ENCODE measurements around the gene CELA3A.
"Not testable (repeated sequence)": the region's sequence is repeated elsewhere in the genome, so short reads cannot be mapped to it uniquely, and the experiment has no call there.

Gene CELA3A

DNA sequence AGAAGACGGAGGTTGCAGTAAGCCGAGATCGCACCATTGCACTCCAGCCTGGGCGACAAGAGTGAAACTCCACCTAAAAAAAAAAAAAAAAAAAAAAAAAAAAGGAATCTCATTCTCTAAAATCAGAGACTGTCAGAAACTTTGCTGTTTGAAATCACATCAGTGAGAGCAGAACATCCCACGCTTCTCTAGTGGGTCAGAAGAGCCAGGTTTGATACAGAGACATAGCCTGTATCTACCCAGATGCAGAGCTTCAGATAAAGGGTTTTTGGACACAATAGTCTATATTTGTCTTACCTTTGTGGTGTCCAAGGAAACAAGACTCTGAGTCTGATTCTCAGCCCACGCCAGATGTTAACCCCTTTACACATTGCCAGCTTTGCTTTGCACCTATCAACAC lies 19.6 kb downstream of the CELA3A start:
- no peak for DNase-seq

DNA sequence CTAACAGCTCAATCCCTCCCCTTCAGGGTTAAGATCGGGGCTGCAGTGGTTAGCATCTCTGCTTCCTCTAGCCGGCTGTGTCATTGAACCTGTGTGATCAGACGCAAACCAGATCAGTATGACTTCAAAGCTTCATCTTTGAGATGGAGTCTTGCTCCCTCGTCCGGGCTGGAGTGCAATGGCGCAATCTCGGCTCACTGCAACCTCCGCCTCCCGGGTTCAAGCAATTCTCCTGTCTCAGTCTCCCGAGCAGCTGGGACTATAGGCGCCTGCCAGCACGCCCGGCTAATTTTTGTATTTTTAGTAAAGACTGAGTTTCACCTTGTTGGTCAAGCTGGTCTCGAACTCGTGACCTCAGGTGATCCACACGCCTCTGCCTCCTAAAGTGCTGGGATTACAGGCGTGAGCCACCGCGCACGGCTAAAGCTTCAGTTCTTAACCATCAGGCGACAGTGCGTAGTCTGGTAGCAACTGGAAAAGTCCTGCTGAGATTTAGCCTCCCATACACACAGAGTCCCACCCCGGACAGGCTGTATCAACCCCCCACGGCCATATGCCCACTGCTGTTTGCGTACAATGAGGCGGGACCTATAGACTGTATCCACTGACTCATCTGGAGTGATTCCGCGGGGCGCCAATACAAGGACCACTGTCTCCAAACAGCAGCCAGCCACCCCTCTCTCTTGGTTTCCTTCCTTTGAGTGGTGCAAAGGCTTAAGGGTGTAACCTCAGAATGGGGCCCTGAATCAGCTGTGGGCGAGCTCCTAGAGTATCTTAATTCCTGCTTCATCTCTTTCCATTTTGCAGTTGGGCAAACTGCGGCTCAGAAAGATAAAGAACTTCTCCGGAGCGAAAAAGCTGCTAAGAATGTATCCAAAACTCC lies 23.3 kb downstream of the CELA3A start:
- DNase-seq, result peak; percentile 77

DNA sequence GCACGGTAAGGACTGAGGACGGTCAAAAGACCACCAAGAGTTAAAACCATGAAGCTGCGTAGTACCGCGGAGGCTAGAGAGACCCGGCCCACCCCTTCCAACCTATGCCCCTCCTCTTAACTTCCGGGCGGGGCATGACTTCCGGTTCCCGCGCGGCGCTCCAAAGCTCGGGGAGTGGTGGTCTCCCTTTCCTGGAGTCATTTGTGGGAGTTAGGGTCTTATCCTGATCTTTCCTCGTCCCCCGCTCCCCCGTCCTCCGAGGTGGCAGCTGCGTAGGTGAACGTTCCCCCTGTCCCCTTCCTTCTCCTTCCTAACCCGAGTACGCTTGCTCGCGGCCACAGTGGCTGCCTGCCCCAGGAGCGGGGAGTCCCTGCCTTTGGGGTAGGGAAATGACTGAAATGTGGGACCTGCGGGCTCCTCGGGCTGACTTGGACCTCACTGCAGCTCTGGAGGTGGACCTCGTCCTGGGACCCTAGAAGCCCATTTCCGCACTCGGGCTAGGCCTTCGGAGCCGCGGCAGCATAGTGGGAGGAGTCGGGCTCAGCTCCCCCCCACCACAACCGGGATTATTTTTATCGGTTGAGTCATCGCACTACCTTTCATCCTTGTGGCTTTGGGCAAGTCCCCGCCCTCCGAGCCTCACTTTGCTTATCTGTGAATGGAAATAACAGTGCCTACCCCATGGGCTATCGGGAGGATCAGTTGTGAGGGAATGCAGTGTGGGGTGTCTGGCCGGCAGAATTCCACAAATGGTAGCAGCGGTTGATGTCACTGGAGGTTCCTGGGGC lies 24.1 kb downstream of the CELA3A start:
- peak; percentile 91 for DNase-seq

DNA sequence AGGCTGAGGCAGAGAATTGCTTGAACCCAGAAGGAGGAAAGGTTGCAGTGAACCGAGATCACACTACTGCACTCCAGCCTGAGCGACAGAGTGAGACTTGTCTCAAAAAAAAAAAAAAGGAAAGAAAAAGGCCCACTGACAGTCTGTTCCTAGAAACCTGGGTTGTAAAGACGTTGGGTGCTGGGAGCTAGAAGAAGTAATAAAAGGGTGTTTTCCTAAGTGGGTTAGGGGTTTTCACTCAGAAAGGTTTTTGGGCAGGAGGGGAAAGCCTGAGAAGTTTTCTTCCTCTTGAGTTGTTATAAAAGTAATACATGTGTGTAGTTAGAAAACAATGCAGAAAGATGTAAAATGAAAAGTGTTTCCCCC lies 25.4 kb downstream of the CELA3A start:
- no peak for DNase-seq

DNA sequence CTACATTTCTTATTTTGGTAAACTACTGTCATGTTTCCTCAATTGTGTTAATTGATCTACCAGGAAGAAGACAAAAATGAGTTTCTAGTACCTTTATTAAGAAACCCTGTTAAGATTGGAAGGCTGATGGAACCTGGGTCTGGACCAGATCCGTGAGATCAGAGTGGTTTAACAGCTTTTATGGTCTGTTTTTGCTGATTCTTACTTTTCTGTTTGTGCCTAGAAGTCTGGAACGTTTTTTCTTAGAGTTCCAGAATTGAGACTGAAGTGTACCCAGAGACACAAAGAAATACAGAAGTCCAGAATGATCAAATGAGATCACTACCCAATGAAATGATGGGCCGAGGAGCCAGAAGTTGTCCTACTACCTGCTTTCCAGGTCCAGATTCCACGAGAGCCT lies 28.6 kb downstream of the CELA3A start:
- no peak for DNase-seq

DNA sequence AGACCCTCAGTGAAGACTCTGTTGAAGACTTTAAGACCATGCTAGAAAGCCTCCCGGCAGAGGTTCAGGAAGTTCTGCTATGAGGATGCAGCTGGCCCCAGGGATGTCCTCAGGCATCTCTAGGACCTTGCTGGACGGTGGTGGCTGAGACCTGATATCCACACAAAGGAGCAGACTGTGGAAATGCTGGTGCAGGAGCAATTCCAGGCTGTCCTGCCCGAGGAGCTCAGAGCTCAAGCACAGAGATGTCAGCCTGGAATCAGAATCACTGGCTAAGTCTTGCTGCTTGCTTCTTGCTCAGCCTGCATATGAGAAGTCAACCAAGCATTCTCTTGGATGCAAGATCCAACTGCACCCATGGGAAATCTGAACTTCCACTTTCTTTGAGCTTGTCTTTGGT lies 29.0 kb downstream of the CELA3A start:
- no peak for DNase-seq

DNA sequence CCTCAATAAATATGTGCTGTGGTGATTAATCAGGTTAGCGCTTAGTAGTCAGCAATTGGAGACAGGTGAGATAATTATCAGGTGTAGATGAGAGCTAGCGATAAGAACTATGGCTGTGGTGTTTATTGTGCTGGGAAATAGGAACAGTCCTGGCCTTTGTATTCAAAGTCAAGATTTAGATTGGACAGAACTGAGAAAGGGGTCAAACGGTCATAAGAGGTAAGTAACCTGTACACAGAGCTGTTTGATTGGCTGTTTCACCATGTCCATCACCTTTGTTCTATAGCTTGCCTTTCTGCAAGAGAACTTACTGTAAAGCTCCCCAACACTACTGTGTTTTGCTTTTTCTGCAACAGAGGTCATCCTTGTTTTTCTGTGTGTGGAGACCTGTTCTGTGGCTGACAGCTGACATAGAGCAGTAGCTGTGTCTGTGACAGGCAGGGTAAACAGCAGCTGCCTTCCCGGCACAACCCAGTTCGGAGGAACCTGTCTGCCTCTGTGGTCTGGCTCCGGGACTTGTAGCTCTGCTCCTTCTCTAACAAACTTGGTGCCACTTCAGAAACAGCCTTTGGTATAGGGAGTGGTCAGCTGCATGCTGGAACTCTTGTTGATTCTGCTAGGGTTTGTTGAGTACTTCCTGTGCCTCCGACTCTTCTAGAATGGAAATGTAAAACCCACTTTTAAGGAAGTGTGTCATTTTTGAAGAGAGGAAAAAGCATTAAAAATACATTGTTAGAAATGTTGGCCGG lies 29.9 kb downstream of the CELA3A start:
- DNase-seq, result peak; percentile 31

DNA sequence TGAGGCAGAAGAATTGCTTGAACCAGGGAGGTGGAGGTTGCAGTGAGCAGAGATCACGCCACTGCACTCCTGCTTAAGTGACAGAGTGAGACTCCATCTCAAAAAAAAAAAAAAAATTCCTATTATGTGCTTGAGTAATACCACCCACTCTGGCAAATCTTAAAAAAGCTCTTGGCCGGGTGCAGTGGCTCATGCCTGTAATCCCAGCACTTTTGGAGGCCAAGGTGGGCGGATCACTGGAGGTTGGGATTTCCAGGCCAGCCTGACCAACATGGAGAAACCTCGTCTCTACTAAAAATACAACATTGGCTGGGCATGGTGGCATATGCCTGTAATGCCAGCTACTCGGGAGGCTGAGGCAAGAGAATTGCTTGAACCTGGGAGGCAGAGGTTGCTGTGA lies 33.4 kb downstream of the CELA3A start:
- not testable (repeated sequence) for DNase-seq

DNA sequence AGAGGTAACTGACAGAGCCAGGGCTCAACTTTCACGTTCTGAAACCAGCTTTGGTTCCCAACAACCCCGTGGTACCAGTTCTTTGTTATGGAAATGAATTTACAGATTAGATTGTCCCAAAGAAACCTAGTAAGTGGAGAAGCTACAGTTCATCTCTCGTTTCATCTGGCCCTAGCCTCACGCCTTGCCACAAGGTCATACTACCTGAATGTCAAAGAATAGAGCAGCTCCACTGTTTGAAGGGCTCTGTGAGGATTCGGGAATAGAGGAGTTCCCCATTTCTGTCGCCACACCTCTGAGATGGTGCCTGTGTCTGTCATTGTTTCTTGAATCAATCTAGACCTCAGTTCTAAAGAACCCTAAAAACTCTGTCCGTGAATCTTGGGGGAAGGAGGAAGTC lies 36.1 kb downstream of the CELA3A start:
- DNase-seq, result no peak

DNA sequence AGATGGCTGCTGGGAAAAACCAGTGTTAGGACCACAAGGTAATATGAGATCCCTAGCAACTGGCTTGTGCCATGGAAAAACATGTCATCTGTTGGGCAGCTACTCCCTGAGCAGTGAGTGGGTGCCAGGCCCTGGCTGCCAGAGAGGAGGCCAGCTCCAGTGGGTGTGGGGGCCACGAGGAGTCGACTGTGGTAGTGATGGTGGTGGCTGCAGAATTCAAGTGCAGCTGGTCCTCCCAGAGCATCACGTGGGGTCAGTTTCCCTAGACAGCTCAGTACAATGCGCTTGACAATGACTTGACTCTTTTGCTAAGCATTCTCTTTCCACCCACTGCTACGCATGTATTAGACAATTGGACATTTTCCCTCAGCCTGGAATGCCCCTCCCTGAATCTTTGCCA lies 36.6 kb downstream of the CELA3A start:
- DNase-seq, result no peak

DNA sequence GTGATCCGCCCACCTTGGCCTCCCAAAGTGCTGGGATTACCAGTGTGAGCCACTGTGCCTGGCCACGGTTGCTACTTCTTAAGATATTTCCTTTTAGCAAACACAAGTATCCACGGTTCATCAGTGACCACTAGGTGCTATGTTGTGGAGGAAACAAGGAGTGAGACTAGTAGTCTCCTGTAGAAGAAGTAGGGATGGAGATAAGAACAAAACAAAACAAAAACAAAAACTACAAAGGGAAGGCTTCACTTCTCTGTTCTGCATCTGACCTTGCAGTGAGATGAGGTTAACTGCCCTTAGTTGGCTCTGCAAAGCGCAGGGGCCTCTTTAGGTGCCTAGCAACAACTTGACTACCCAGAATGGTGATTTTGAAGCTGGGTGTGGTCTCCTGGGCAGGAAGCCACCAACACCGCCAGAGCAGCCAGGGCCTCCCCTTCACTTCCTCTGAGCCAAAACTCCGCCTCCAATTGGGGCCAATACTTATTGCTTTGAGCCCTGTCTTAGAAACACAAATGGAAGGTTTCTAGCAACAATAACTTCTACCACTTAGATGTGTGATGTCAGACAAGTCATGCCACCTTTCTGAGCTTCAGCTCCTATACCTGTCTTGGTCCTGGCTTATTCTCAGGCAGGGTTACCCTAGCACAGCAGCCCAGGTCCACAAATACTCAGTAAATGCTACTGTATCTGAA lies 38.3 kb downstream of the CELA3A start:
- DNase-seq, result peak; percentile 86

DNA sequence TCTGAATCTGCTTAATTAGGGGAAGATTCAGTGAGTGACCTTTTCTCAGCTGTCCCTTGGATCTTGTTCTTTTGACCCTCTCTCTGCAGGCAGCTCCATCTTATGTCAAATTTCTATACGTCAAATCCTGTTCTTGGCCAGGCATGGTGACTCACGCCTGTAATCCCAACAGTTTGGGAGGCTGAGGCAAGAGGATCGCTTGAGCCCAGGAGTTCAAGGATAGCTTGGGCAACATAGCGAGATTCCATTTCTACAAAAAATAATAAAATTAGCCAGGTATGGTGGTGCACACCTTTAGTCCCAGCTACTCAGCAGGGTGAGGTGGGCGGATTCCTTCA lies 38.8 kb downstream of the CELA3A start:
- DNase-seq, result no peak

DNA sequence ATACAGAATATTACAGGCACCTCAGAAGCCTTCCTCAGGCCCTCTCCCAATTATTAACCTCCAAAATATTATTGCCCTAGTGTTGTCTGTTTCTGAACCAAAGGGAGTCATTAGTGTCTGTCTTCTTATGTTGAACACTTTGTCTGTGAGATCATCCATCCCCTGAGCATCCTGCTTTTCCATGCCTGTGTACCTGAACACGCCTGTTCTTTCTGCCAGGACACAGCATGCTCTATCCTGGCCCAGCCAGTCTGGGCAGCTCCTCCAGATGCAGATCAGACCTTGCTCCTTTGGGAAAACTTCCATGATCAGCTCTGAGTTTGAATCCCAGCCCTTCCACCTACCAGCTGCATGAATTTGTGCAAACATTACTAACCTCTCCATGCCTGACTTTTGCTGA lies 40.0 kb downstream of the CELA3A start:
- no peak for DNase-seq

DNA sequence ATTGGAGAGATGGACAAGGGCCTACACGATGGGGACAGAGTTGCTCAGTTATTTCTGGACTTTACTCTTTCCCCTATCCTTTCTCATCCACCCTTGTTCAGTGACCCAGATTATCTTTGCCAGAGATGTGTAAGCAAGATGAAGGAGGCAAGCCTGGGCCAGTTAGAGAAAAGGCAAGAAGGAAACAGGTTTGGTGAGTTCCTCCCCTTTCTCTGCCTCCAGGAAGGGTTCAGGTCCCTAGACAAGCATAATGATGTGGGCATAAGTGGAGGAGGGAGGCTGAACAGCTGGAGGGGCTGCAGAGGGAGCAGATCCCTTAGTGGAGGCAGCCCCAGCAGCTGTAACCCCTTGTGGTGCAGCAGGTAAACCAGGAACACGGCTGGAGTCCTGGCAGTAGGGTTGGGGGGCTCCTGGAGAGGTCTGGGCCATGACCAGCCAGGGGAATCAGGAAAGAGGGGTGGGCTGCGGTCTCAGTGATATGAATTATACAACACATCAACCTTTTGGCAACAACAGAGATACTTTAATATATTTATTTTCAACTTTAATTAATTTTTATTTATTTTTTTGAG lies 41.8 kb downstream of the CELA3A start:
- DNase-seq, result no peak

DNA sequence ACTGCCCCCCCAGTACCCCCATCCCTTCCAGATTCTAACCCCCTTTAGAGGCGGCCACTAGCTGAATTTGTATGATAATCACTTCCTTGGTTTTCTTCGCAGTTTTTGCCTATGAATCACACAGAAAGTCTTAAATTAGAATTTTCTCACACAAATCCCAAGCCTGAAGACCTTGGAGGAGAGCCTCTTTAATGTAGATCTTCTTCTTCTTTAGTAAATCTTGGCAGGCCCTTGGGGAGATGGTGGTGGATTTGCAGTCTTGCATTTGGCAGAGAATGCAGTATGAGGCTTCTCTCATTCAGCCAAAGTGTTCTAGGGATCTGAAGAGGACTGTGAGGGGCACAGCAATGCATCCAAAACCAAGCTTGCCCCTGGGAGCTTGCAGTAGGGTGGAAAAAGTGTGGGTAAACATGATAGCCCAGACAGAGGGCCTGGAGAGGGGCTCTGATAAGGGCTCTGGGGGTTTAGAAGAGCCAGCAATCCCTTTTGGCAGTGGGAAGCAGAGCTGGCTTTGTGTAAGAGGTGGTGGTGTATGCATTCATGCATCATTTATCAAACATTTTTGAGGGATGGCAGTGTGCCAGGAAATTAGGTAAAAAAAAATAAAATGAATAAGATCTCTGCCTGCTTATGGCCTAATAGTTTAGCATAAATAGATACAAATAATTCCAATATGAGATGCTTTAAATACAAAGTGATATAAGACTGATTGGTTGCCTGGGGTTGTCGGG lies 43.4 kb downstream of the CELA3A start:
- DNase-seq, result no peak

DNA sequence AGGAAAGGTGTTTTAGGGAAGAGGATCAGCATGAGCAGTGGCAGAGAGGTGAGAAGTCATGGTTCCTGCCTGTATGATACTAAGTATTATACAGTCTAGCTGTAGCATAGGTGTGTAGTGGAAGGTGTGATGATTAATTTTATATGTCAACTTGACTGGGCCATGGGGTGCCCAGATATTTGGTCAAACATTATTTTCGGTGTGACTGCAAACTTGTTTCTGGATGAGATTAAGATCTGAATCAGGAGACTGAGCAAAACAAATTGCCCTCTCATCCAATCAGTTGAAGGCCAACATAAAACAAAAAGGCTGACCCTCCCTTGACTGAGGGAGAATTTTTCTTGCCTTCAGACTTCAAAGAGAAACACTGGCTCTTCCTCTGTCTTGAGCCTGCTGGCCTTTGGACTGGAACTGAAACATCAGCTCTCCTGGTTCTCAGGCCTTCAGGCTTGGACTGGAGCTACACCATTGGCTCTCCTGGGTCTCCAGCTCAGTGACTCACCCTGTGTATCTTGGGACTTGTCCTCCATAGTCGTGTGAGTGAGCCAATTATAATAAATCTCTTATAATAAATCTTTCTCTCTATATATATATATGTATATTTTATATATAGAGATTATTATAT lies 44.3 kb downstream of the CELA3A start:
- DNase-seq, result no peak

DNA sequence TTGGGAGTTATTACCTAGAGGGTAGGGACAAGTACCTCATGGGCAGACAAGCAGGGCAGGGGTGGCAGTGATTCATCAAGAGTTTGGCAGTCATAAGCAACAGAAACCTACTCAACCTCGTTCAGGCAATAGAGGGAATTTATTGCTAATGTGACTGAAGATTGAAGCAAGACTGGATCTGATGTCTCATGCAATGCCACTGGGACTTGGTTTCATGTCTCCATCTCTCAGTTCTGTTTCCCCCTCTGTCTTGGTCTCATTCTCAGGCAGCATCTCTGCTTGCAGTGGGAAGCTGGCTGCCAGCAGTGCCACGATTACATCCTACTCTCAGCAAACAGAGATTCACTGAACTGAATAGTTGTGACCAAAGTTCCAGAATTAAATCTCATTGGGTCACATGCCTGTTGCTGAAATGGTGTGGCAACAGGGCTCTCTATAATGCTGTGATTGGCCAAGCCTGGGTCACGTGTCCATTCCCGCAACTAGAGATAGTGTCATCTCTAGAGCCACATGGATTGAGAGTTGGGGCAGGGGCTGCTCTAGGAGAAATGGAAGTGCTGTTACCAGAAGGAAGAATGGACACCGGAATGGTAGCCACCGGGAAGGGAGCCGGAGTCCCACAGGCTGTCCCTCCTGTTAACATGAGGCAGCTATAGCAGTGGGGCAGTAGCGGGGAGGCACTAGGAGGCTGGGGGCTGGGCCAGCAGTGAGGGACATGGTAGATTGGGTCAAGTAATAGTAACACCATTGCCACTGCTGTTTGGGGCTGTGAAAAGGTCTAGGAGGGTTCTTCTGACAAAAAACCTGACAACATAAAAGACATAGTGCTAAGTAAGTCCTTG lies 47.1 kb downstream of the CELA3A start:
- DNase-seq, result peak; percentile 56

DNA sequence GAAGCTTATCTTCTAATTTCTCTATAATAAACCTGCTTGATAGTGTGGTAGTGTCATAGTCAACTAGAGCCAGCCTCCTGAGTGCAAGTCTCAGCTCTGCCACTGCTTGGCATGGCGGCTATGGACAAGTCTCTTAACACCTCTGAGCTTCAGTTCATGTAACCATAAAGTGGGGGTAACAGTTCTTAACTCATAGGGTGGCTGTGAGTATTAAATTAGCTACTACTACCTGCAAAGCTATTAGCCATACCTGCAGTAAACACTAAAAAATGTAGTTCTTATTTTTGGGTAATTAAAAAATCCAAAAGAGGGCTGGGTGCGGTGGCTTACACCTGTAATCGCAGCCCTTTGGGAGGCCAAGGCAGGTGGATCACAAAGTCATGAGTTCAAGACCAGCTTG lies 48.9 kb downstream of the CELA3A start:
- DNase-seq, result no peak

DNA sequence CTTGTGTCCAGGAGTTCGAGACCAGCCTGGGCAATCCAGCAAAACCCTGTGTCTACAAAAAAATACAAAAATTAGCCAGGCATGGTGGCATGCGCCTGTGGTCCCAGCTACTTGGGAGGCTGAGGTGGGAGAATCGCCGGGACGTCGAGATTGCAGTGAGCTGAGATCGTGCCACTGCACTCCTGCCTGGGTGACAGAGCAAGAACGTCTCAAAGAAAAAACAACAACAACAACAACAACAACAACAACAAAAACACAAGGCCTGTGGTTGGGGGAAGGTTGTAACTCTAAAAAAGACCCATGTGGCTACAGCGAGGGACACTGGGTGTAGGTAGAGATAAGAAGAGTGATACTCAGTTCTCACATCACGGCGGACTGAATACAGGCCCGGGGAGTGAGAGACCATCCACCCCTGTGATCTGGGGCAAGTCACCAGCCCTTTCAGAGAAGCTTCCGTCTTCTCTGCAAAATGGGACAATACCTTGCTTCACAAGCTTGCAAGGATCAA lies 50.2 kb downstream of the CELA3A start:
- no peak for DNase-seq

All from activated naive CD4-positive, alpha-beta T cell treated with Interleukin-2 at 50 U/mL for 16 hours (primary cell).